CD14-positive monocyte (primary cell): ENCODE measurements around the gene NAALADL1. TPM values are rescaled to one million over a fixed set of nuclear protein-coding genes. Genes with fewer than 3 reads are reported as not detected.

Experiments used
- DNase-seq, 3 donors: peaks; one replicate each; pipeline ENCODE4 v3.0.0-alpha.2; 2011 to 2022
- H2AFZ ChIP-seq: 2 replicates; pipeline ENCODE4 v1.6.0; 2012; ENCODE audit warnings: mild to moderate bottlenecking, low read depth, low read length, inconsistent platforms; ENCODE audit not compliant: insufficient read depth, poor library complexity, severe bottlenecking
- H3K27ac ChIP-seq, 2 donors: 1 replicate in 1 of 2; 2 replicates in 1 of 2; pipeline ENCODE4 v1.5.1; 2012 to 2013; ENCODE audit warnings: low read length in 2 of 2, control low read depth in 1 of 2, inconsistent platforms in 1 of 2, low read depth in 1 of 2, mild to moderate bottlenecking in 1 of 2
- H3K27me3 ChIP-seq, 2 donors: one replicate each; pipeline versions ENCODE4 v1.6.0 to v1.6.1; 2011 to 2013; ENCODE audit warnings: low read length in 2 of 2; ENCODE audit not compliant: control insufficient read depth in 2 of 2, insufficient read depth in 2 of 2
- H3K36me3 ChIP-seq, 2 donors: replicated peaks in 1 of 2; 1 replicate in 1 of 2; 2 replicates in 1 of 2; pipeline versions ENCODE4 v1.5.1 to v1.6.1; 2012 to 2013; ENCODE audit warnings: low read length in 2 of 2, control low read depth in 1 of 2, inconsistent platforms in 1 of 2, mild to moderate bottlenecking in 1 of 2; ENCODE audit not compliant: insufficient read depth in 2 of 2, control insufficient read depth in 1 of 2
- H3K4me1 ChIP-seq, 2 donors: 1 replicate in 1 of 2; 2 replicates in 1 of 2; pipeline versions ENCODE4 v1.5.1 to v1.6.1; 2012 to 2013; ENCODE audit warnings: low read length in 2 of 2, control low read depth in 1 of 2, inconsistent platforms in 1 of 2, mild to moderate bottlenecking in 1 of 2, moderate library complexity in 1 of 2; ENCODE audit not compliant: insufficient read depth in 2 of 2, control insufficient read depth in 1 of 2
- H3K4me2 ChIP-seq: replicated peaks from 2 replicates; pipeline ENCODE3; 2012; ENCODE audit warnings: low read length, moderate library complexity, mild to moderate bottlenecking; ENCODE audit not compliant: poor library complexity, severe bottlenecking; ENCODE audit errors: extremely low read depth
- H3K4me3 ChIP-seq, 3 experiments: fragments of 200-600 bp in 1 of 3; sonication (generic) in 1 of 3; replicated peaks in 1 of 3; 1 replicate in 2 of 3; 2 replicates in 1 of 3; pipeline ENCODE4 v1.5.1; 2011 to 2013; ENCODE audit warnings: low read length in 3 of 3, mild to moderate bottlenecking in 3 of 3, control low read depth in 2 of 3, low read depth in 2 of 3, inconsistent platforms in 1 of 3, moderate library complexity in 1 of 3
- H3K79me2 ChIP-seq: 2 replicates; pipeline ENCODE4 v1.6.0; 2012; ENCODE audit warnings: mild to moderate bottlenecking, control low read depth, inconsistent platforms, low read length, moderate library complexity; ENCODE audit not compliant: insufficient read depth
- H3K9ac ChIP-seq: 2 replicates; pipeline ENCODE4 v1.6.0; 2017; ENCODE audit warnings: low read length, mild to moderate bottlenecking; ENCODE audit not compliant: insufficient read depth, poor library complexity, severe bottlenecking
- H3K9me3 ChIP-seq, 2 donors: replicated peaks in 1 of 2; 1 replicate in 1 of 2; 2 replicates in 1 of 2; pipeline versions ENCODE4 v1.5.1 to v1.6.1; 2012 to 2013; ENCODE audit warnings: low read length in 2 of 2, control low read depth in 1 of 2; ENCODE audit not compliant: control insufficient read depth in 1 of 2, insufficient read depth in 1 of 2
- H4K20me1 ChIP-seq: 2 replicates; pipeline ENCODE4 v1.6.0; 2012; ENCODE audit warnings: mild to moderate bottlenecking, low read length, control low read depth, moderate library complexity; ENCODE audit not compliant: insufficient read depth
- H3K27ac Mint-ChIP-seq, 7 donors: one replicate each; pipeline ENCODE4 v1.8.0; 2020; ENCODE audit warnings: mild to moderate bottlenecking in 7 of 7, mixed read lengths in 7 of 7, moderate library complexity in 6 of 7, inconsistent platforms in 2 of 7
- H3K27me3 Mint-ChIP-seq, 3 donors: one replicate each; pipeline ENCODE4 v1.8.0; 2021 to 2022; ENCODE audit warnings: low read depth in 3 of 3, mild to moderate bottlenecking in 3 of 3, mixed read lengths in 3 of 3, moderate library complexity in 3 of 3, inconsistent platforms in 1 of 3
- H3K36me3 Mint-ChIP-seq, 2 donors: one replicate each; pipeline ENCODE4 v1.8.0; 2020; ENCODE audit warnings: mixed read lengths in 2 of 2, inconsistent platforms in 1 of 2, mild to moderate bottlenecking in 1 of 2
- H3K4me1 Mint-ChIP-seq: one replicate; pipeline ENCODE4 v1.8.0; 2020; ENCODE audit warnings: mild to moderate bottlenecking, mixed read lengths
- H3K4me3 Mint-ChIP-seq, 2 donors: one replicate each; pipeline ENCODE4 v1.8.0; 2020; ENCODE audit warnings: mild to moderate bottlenecking in 2 of 2, mixed read lengths in 2 of 2, moderate library complexity in 1 of 2
- H3K9me3 Mint-ChIP-seq, 7 donors: one replicate each; pipeline ENCODE4 v1.8.0; 2020 to 2022; ENCODE audit warnings: mixed read lengths in 7 of 7, mild to moderate bottlenecking in 6 of 7, moderate library complexity in 6 of 7, inconsistent platforms in 2 of 7
- WGBS: methylation state at CpG from one replicate; pipeline ENCODE4 v1.1.5; 2013; ENCODE audit warnings: missing lambda C conversion rate; ENCODE audit not compliant: insufficient coverage; 5-methylcytosine and 5-hydroxymethylcytosine counted together
- intact Hi-C, 2 donors: fragments of 100-400 bp; cut with micrococcal nuclease; formaldehyde crosslinking; loops; one replicate each; pipeline versions ENCODE4 v1.15.0 to v1.15.1; 2023
- polyA plus RNA-seq, 3 donors: library from polyadenylated mRNA; depleted of rRNA in 1 of 3; unstranded in 2 of 3; stranded (reverse) in 1 of 3; fragments of 300-500 nt in 2 of 3; fragments of >200 nt in 1 of 3; fragmentation: Illumina TruSeq in 2 of 3; gene quantifications; 1 replicate in 2 of 3; 2 replicates in 1 of 3; pipeline ENCODE4 v1.2.3, GENCODE V29; 2012 to 2021
- TF ChIP-seq, protein P1 (sequence below): fragments of 200-600 bp; IDR thresholded peaks from one replicate; pipeline ENCODE4 v1.8.0; 2022; ENCODE audit warnings: antibody characterized with exemption, mild to moderate bottlenecking

Gene NAALADL1
- polyA plus RNA-seq, 3 donors, result 11.1 to 20.1 (median 20.1) TPM

DNA sequence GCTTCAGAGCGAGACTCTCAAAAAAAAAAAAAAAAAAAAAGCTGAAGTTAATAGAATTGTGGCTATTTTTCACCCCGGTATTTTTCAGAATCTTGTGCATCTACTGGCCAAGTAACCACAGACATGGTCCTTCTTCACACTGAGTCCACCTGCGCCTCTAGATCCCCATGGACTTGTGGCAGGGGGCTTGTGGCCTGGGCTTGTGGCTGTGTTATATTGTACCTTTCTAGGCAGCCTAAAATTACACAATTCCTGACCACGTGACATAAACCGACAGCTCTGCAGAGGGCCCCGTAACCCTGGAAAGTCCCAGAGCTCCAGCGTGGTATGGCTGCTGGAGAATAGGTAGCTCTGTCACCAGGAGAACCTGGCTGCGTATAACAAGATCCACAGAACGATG lies 10.9 kb upstream of the NAALADL1 start:
- H3K9ac ChIP-seq, result no peak overlapping the region
- H3K9me3 ChIP-seq, result no peaks in the 10 kb centered on the region

DNA sequence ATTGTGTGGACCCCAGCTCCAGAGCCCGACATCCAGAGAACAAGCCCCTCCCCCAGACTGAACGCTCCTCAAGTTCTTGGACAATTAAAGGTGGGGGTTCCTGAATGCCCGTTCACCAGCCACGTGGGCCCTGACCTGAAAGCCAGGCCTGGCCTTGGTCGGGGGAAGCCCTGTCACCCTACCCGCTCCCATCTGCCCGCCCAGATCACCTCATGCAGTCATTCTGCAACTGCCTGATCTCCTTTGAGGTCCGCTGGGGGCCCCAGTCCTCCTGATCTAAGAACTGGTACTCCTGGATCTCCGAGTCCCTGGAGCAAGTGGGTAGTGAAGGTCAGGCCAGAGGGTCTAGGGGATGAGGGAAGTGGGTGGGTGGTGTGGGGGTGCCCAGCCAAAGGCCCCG lies 9.1 kb upstream of the NAALADL1 start:
- no peaks in the 10 kb centered on the region for H3K79me2 ChIP-seq
- H3K9ac ChIP-seq, result no peak overlapping the region
- Mint-ChIP-seq H3K36me3 (no peaks in the 10 kb centered on the region), H3K9me3 (no peaks in the 10 kb centered on the region), H3K4me1 (peaks cover 8% of the 10 kb centered on the region), H3K4me3 (no peak overlapping the region), H3K27ac (no peak overlapping the region), H3K27me3 (peaks cover 0 to 6% (median 2%) of the 10 kb centered on the region in 3 donors)
- H2AFZ ChIP-seq, result no peak overlapping the region
- no peaks in the 10 kb centered on the region for H3K27me3 ChIP-seq
- WGBS, result 97% methylated on average over 10 of the region's 10 CpGs
- H3K36me3 ChIP-seq, result no peaks in the 10 kb centered on the region
- intact Hi-C loops, result no loop called here
- TF ChIP-seq, protein P1, sequence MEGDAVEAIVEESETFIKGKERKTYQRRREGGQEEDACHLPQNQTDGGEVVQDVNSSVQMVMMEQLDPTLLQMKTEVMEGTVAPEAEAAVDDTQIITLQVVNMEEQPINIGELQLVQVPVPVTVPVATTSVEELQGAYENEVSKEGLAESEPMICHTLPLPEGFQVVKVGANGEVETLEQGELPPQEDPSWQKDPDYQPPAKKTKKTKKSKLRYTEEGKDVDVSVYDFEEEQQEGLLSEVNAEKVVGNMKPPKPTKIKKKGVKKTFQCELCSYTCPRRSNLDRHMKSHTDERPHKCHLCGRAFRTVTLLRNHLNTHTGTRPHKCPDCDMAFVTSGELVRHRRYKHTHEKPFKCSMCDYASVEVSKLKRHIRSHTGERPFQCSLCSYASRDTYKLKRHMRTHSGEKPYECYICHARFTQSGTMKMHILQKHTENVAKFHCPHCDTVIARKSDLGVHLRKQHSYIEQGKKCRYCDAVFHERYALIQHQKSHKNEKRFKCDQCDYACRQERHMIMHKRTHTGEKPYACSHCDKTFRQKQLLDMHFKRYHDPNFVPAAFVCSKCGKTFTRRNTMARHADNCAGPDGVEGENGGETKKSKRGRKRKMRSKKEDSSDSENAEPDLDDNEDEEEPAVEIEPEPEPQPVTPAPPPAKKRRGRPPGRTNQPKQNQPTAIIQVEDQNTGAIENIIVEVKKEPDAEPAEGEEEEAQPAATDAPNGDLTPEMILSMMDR, result no peak
- no peaks in the 10 kb centered on the region for H3K4me1 ChIP-seq
- no peaks in the 10 kb centered on the region for H4K20me1 ChIP-seq
- no peak overlapping the region for H3K27ac ChIP-seq
- H3K4me3 ChIP-seq, result no peak overlapping the region
- no peak overlapping the region for H3K4me2 ChIP-seq
- H3K9me3 ChIP-seq, result no peaks in the 10 kb centered on the region
- DNase-seq, result no peak

More for the DNA sequence above, 10.9 kb upstream of the NAALADL1 start:
- Histone ChIP-seq H3K36me3 (no peaks in the 10 kb centered on the region), H3K79me2 (no peaks in the 10 kb centered on the region), H3K27me3 (no peaks in the 10 kb centered on the region), H3K27ac (no peak overlapping the region), H2AFZ (no peak overlapping the region), H3K4me3 (no peak overlapping the region), H3K4me1 (no peaks in the 10 kb centered on the region), H3K4me2 (peak overlapping the region; percentile 21), H4K20me1 (no peaks in the 10 kb centered on the region)
- TF ChIP-seq, protein P1, result no peak
- peak overlapping the region in 1 of 7 donors; percentile 25 for H3K27ac Mint-ChIP-seq
- H3K4me1 Mint-ChIP-seq, result peaks cover 3% of the 10 kb centered on the region
- peak in 2 of 3 donors; percentile 32 to 65 for DNase-seq
- H3K36me3 Mint-ChIP-seq, result no peaks in the 10 kb centered on the region
- H3K9me3 Mint-ChIP-seq, result no peaks in the 10 kb centered on the region
- WGBS, result 18% methylated on average over 4 of the region's 9 CpGs
- intact Hi-C loops, result no loop called here
- H3K4me3 Mint-ChIP-seq, result no peak overlapping the region
- H3K27me3 Mint-ChIP-seq, result peaks cover 0 to 4% (median 2%) of the 10 kb centered on the region in 3 donors
